GM18526 (cell line): ENCODE data around the gene DPY30.

Experiments used
- POLR2A ChIP-seq: IDR thresholded peaks from 3 replicates; pipeline ENCODE4 v1.6.1; 2011; ENCODE audit not compliant: insufficient read length; ENCODE audit errors: extremely low read depth

DPY30 gene

GRCh38 chr2:31987454-31988220 lies 52.0 kb downstream of the DPY30 start:
- no peak for TF ChIP-seq POLR2A

- TF ChIP-seq POLR2A: no peak
Observed at GRCh38 chr2:31986906-31987305, 52.7 kb downstream of the DPY30 start.

DNA sequence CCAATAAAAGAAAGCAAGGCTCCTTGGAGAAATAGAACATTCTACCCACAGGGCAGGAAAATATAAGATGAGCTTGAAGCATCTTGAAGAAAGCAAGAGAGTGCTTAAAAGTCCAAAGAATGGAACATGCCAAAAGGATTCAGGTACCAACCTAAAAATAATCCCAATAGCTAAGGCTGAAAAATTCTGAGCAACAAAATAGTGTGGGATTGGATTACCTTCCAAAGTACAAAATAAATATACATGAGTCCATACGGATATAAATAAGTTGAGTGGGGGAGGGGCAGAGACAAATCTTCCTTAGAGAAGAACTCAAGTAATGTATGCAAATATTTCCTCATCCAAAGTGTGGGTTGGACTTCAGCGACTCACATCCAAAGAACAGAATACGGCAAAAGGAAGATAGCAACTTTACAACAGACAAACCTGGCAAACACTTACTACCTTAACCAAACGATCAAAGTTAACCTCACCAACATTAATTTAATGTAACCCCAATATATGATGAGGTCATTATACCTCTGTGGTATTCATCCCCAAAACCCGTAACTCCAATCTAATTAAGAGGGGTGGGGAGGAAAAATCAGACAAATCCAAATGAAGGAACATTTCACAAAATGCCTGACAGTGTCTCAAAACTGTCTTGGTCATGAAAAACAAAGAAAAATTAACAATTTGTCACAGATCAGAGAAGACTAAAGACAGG lies 55.7 kb downstream of the DPY30 start:
- TF ChIP-seq POLR2A: no peak

DNA sequence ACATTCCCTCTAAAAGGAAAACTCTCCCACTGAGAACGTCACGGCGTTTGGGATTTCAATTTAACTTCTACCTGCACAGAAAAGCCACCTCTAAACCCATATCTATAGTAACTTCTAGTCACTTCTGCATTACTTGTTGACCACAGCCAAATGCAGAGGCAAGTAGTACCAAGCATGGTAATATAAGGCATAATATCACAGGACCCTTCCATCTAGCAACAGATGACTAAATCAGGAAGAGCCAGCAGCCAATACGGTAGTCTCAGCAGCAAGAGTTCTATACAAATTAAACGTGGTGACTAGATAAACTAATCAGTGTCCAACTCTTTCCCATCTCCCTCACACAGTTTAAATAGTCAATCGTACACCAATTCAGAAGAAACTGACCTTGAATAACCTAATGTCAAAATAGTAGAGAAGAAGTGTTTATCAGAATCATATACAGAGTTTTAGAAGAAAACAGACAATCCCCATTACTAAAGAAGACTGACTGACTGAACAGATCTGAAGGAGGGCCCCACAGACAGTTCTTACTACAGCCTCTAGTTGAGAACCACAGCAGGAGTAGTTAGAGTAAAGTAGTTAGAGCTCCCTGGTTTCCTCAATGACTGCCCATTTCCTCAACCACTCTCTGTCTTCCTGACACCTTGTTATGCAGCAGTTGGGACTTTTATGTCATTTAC lies 58.8 kb downstream of the DPY30 start:
- no peak for TF ChIP-seq POLR2A

DNA sequence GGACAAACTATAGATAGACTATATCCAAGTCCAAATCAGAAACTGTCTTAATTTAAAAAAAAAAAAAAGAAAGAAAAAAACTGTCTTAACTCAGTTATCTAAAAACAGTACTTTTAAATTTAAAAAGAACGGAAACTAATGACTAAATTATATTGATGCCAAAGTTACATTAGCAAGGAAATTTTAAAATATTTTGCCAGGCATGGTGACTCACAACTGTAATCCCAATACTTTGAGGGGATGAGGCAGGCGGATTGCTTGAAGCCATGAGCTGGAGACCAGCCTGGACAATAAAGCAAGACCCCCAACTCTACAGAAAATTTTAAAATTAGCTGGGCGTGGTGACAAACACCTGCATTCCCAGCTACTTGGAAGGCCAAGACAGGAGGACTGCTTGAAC lies 59.6 kb downstream of the DPY30 start:
- TF ChIP-seq POLR2A: no peak

- no peak for TF ChIP-seq POLR2A
Observed at GRCh38 chr2:31979018-31979417, 60.6 kb downstream of the DPY30 start.

DNA sequence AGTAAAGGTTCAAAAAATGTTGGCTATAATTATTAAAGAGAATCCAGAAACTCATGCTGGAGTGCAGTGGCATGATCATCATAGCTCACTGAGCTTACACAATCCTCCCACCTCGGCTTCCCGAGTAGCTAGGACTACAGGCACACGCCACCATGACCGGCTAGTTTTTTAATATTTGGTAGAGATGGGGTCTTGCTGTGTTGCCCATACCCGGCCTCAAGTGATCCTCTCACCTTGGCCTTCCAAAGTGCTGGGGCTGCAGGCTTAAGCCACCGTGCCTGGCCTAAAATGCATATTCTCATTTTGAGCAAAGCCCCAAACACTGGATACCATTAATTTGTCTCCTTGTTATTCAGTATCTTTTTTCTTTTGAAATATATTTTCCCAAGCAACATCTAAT lies 61.2 kb downstream of the DPY30 start:
- no peak for TF ChIP-seq POLR2A
